ENCODE measurements around the gene LRRC4C.

DNA sequence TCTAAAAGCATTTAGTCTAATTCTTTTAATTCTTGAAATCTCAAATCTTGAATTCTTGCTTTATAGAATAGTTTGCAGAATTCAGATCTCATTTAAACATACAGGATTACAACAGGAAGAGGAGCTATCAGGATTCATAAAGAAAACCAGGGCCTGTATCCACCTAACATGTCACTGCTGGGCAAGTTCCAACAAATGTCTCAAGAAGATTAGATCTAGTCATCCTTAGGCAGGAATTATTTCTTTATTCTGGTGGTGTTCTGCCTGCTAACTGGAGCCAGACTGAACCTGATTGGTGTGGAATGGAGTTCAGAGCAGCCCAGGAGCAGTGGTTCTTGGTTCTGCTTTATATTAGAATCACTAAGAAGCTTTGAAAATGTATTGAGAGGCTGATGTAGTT is 500.7 kb downstream of the LRRC4C start:
- TF ChIP-seq, protein P1, sequence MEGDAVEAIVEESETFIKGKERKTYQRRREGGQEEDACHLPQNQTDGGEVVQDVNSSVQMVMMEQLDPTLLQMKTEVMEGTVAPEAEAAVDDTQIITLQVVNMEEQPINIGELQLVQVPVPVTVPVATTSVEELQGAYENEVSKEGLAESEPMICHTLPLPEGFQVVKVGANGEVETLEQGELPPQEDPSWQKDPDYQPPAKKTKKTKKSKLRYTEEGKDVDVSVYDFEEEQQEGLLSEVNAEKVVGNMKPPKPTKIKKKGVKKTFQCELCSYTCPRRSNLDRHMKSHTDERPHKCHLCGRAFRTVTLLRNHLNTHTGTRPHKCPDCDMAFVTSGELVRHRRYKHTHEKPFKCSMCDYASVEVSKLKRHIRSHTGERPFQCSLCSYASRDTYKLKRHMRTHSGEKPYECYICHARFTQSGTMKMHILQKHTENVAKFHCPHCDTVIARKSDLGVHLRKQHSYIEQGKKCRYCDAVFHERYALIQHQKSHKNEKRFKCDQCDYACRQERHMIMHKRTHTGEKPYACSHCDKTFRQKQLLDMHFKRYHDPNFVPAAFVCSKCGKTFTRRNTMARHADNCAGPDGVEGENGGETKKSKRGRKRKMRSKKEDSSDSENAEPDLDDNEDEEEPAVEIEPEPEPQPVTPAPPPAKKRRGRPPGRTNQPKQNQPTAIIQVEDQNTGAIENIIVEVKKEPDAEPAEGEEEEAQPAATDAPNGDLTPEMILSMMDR (IDR thresholded peaks at IDR 0.05): no peak
- TF ChIP-seq POLR2A (IDR thresholded peaks at IDR 0.05): no peak
